ENCODE measurements around the gene ZSCAN31. TPM values are rescaled to one million over a fixed set of nuclear protein-coding genes. Genes with fewer than 3 reads are reported as not detected.
A peak's percentile ranks its signal among the peaks of the same experiment; 100 is the strongest.

Gene ZSCAN31
- total and polyA plus RNA-seq, 2 of the 8 experiments (the other 6 are each of a cell fraction or from before 2014, with no cell fraction given) = 1.9 to 7.0 TPM

DNA sequence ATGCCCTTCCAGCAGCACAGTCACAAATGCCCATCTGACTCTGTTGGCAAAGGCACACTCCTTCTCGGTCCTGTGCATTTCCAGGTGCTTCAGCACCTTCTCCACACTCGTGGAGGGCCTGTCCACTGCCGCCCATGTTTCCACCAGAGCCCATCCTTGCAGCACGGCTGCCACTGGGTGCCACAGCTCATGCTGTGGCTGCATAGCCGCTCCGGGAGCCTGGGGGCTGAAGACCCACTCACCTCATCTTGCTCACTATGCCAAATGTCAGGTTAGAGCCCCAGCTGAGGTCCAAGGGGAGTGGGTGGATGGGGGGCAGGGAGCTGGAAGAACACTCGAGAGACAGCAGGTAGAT lies 20.7 kb upstream of the ZSCAN31 start:
- CTCF ChIA-PET (ENCODE audit: partially characterized antibody) = interaction anchor here (0.6 to 4.2 kb wide), 45 partner anchors 7 to 1200 kb away, joined by 3 to 34 read pairs (median 4); partner anchors contain the start of genes PGBD1, ZKSCAN4, ZKSCAN8 and ZSCAN26
- Histone ChIP-seq H3K23ac (ENCODE audit: insufficient read length) (no peak overlapping the region), H3K18ac (ENCODE audit: extremely low read depth, low read length) (peak overlapping the region; percentile 89; the same call in 1 of the 2 replicates), H4K5ac (ENCODE audit: insufficient read length, low read depth, low read length) (no peak overlapping the region), H2BK15ac (ENCODE audit: low read length) (no peak overlapping the region), H3K79me1 (ENCODE audit: low read depth, low read length) (no peaks in the 10 kb centered on the region; the same call in 1 of the 2 replicates), H4K91ac (replicated peaks; ENCODE audit: insufficient read length, low read length) (peak overlapping the region; percentile 75), H4K20me1 (replicated peaks in 1 of 2; ENCODE audit: control insufficient read depth in 1 of 2, insufficient read depth in 2 of 2, low read length in 2 of 2) (peaks cover 0 to 7% of the 10 kb centered on the region in 2 experiments), H3K4me2 (ENCODE audit: insufficient read depth in 1 of 2, low read depth in 2 of 2, low read length in 2 of 2) (peak overlapping the region; percentile 62 to 64; a peak in 2 of 4 replicates), H3K9ac (replicated peaks in 1 of 4; ENCODE audit: extremely low read depth in 1 of 4, low read depth in 3 of 4, low read length in 3 of 4) (no peak overlapping the region), H3K79me2 (ENCODE audit: control insufficient read depth in 1 of 2, insufficient read depth in 2 of 2, low read length in 2 of 2) (peaks cover 5 to 26% of the 10 kb centered on the region in 2 experiments; a peak in 2 of 4 replicates), H3K14ac (ENCODE audit: insufficient read length) (no peak overlapping the region), H3K4me3 (ENCODE audit: extremely low read depth in 1 of 4, insufficient read depth in 2 of 4, low read depth in 3 of 4, low read length in 4 of 4) (no peak overlapping the region), H2BK5ac (ENCODE audit: low read depth, low read length) (peak overlapping the region; percentile 26; the same call in 1 of the 2 replicates), H3K23me2 (ENCODE audit: low read depth, low read length) (0 out of 2 replicates have a peak, but pooled peaks cover 3% of the 10 kb centered on the region), H3K4ac (replicated peaks; ENCODE audit: insufficient read length, low read depth, low read length) (peak overlapping the region; percentile 74), H2AK5ac (ENCODE audit: low read depth, low read length) (peak overlapping the region; percentile 91; the same call in 1 of the 2 replicates), H3K27ac (ENCODE audit: low read depth, low read length) (peak overlapping the region; percentile 53; the same call in 1 of the 2 replicates), H2BK20ac (ENCODE audit: low read length) (0 out of 2 replicates have a peak overlapping the region, but pooled peaks have one; percentile 66), H3K56ac (replicated peaks; ENCODE audit: insufficient read length, low read depth, low read length) (no peak overlapping the region), H3K36me3 (ENCODE audit: control insufficient read depth in 2 of 4, insufficient read depth in 4 of 4, low read length in 3 of 4) (peaks cover 0 to 2% (median 0%) of the 10 kb centered on the region in 4 experiments; a peak in 1 of 8 replicates), H2AFZ (ENCODE audit: low read length) (no peak overlapping the region), H3K27me3 (replicated peaks in 1 of 4; ENCODE audit: control insufficient read depth in 3 of 4, extremely low read depth in 1 of 4, insufficient read depth in 3 of 4, low read length in 3 of 4) (no peaks in the 10 kb centered on the region), H2BK12ac (ENCODE audit: low read depth, low read length) (peak overlapping the region; percentile 6; the same call in 1 of the 2 replicates), H3K9me3 (ENCODE audit: insufficient read depth in 2 of 2, low read depth in 1 of 2, low read length in 1 of 2) (peaks cover 0 to 3% of the 10 kb centered on the region in 2 experiments; a peak in 2 of 4 replicates), H3K4me1 (replicated peaks in 1 of 4; ENCODE audit: control insufficient read depth in 3 of 4, insufficient read depth in 4 of 4, low read length in 3 of 4) (peaks cover 4 to 6% (median 4%) of the 10 kb centered on the region in 4 experiments; a peak in 4 of 7 replicates), H2BK120ac (replicated peaks; ENCODE audit: low read depth, low read length) (peak overlapping the region; percentile 38), H4K8ac (ENCODE audit: extremely low read depth, insufficient read depth, low read length) (no peak overlapping the region; the same call in 1 of the 2 replicates)
- FAIRE-seq (no peak), DNase-seq (ENCODE audit: low read depth in 1 of 2, low spot score in 2 of 2) (no peak)
- WGBS, 2 experiments (ENCODE audit: extremely low coverage in 1 of 2, insufficient coverage in 1 of 2, insufficient read length in 1 of 2, insufficient replicate concordance in 2 of 2, low coverage in 1 of 2, low lambda C conversion rate in 2 of 2, missing lambda C conversion rate in 1 of 2) = 88% methylated on average over 7 of the region's 7 CpGs; no CpG with 5 or more reads in 1 of the 2 experiments
- TF ChIP-seq KDM5A (IDR thresholded peaks at IDR 0.05; ENCODE audit: low read length) (no peak), TCF12 (IDR thresholded peaks at IDR 0.05; ENCODE audit: low read depth, low read length) (no peak), EP300 (IDR thresholded peaks at IDR 0.05; ENCODE audit: borderline replicate concordance in 1 of 2, low read depth in 2 of 2, low read length in 2 of 2) (no peak), BCL11A (IDR thresholded peaks at IDR 0.05; ENCODE audit: low read depth in 2 of 2, low read length in 2 of 2) (no peak), RXRA (IDR thresholded peaks at IDR 0.05; ENCODE audit: insufficient read depth, low read depth, low read length) (no peak), PHF8 (conservative IDR thresholded peaks at IDR 0.05; ENCODE audit: low read depth, low read length) (no peak), CEBPB (IDR thresholded peaks at IDR 0.05; ENCODE audit: low read depth, low read length) (no peak), JUN (IDR thresholded peaks at IDR 0.05; ENCODE audit: low read depth, low read length) (no peak), ZNF274 (IDR thresholded peaks at IDR 0.05; ENCODE audit: borderline replicate concordance, extremely low read depth, low read length) (no peak), POU5F1 (IDR thresholded peaks at IDR 0.05; ENCODE audit: low read depth, low read length) (no peak)
- POLR2A ChIA-PET (ENCODE audit: partially characterized antibody) = interaction anchor here (0.7 to 3.7 kb wide), 6 partner anchors 22 to 228 kb away, joined by 3 to 36 read pairs (median 4); partner anchors contain the start of genes PGBD1 and ZSCAN31

All from H1 (cell line).